ENCODE data around the gene RHOBTB1. TPM values are rescaled to one million over a fixed set of nuclear protein-coding genes. Genes with fewer than 3 reads are reported as not detected.

RHOBTB1 gene
- total and polyA plus RNA-seq, 2 experiments from 2014 or later: 4.6 to 13.2 TPM

- TF ChIP-seq ZNF462 (CRISPR knock-in tag; IDR thresholded peaks at IDR 0.05) (no peak), CREB1 (CRISPR knock-in tag; IDR thresholded peaks at IDR 0.05; ENCODE audit: low read depth) (no peak), EZH2 (IDR thresholded peaks at IDR 0.05; ENCODE audit: low read depth, unreplicated experiment) (no peak), CTCF (conservative IDR thresholded peaks at IDR 0.05; ENCODE audit: low read depth in 2 of 2) (no peak), STAT1 (IDR thresholded peaks at IDR 0.05; ENCODE audit: unreplicated experiment) (no peak), JUNB (IDR thresholded peaks at IDR 0.05; ENCODE audit: unreplicated experiment) (no peak)
- TF ChIP-seq, protein P1, sequence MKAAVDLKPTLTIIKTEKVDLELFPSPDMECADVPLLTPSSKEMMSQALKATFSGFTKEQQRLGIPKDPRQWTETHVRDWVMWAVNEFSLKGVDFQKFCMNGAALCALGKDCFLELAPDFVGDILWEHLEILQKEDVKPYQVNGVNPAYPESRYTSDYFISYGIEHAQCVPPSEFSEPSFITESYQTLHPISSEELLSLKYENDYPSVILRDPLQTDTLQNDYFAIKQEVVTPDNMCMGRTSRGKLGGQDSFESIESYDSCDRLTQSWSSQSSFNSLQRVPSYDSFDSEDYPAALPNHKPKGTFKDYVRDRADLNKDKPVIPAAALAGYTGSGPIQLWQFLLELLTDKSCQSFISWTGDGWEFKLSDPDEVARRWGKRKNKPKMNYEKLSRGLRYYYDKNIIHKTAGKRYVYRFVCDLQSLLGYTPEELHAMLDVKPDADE (IDR thresholded peaks at IDR 0.05): no peak
These were observed 46.7 kb upstream of the RHOBTB1 start (continued) for GRCh38 chr10:60990663-60991062.

Data from GM23338 (cell line).